ENCODE results near the gene TGIF2LY.
"Not testable (repeated sequence)": the region's sequence is repeated elsewhere in the genome, so short reads cannot be mapped to it uniquely, and the experiment has no call there.

The TGIF2LY gene

GRCh38 chrY:3578767-3579166, at the start of gene TGIF2LY:
TSS of gene TGIF2LY (plus strand) at chrY:3579067. CDS start at chrY:3579245, 178 bp downstream.
- not testable (repeated sequence) for DNase-seq

All from CD4-positive, alpha-beta T cell treated with Interleukin-12 subunit alpha and Interleukin-12 subunit beta, for 1 hour (primary cell).